Hematopoietic multipotent progenitor cell treated with erythropoietin and hydrocortisone succinate and interleukin-3 and kit ligand, for 8 days (in vitro differentiated cells): Measurements from ENCODE around the gene AMBRA1.

Source experiments
- DNase-seq: peaks from one replicate; pipeline ENCODE4 v3.0.0-alpha.2; 2015

The AMBRA1 gene

GRCh38 chr11:46461461-46461927 is 132.3 kb downstream of the AMBRA1 start:
- DNase-seq = no peak

- DNase-seq = no peak
Observed at GRCh38 chr11:46458491-46458890, 135.3 kb downstream of the AMBRA1 start.

- DNase-seq = no peak
Observed at GRCh38 chr11:46457659-46458424, 136.0 kb downstream of the AMBRA1 start.

- no peak for DNase-seq
Observed at GRCh38 chr11:46457021-46457420, 136.8 kb downstream of the AMBRA1 start.

DNA sequence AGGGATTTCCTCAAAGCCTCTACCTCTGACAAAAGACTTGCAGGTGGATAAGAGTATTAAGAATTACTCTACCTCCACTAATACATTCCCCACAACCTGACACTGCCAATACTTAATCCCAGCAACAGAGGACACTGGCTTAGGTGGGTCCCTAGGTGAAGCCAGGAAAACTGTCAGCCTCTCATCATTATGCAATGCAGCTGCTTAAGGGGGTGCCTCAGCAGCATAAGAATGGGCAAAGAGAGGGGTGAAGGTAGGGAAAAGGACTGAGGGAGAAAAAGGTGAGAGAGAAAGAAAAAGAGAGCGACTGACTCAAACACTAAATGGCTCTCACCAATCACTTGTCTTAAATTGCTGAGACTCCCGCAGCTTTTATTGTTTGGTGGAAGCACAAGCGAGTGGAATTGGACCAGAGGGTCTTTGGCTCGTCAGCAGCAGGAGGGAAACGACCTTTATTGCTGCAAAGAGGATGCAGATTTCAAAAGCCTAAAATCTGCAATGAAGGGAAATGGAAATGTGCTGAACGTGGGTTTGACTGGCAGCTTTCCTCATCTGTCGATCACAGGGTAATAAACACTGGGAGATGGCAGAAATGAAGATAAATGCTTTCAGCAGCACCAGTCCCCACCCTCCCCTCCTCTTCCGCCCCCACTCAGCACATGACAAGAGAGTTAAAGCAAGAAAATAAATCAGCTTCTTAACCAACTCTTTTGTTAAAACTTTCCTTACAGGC is 137.4 kb downstream of the AMBRA1 start:
- DNase-seq = no peak

GRCh38 chr11:46455834-46456233 is 138.0 kb downstream of the AMBRA1 start:
- no peak for DNase-seq

- no peak for DNase-seq
Observed at GRCh38 chr11:46452918-46453517, 140.8 kb downstream of the AMBRA1 start.

GRCh38 chr11:46451759-46452158 is 142.1 kb downstream of the AMBRA1 start:
- DNase-seq = peak; percentile 32

- DNase-seq = no peak
Observed at GRCh38 chr11:46450846-46451477, 142.9 kb downstream of the AMBRA1 start.

- DNase-seq = no peak
Observed at GRCh38 chr11:46447544-46447943, 146.3 kb downstream of the AMBRA1 start.

DNA sequence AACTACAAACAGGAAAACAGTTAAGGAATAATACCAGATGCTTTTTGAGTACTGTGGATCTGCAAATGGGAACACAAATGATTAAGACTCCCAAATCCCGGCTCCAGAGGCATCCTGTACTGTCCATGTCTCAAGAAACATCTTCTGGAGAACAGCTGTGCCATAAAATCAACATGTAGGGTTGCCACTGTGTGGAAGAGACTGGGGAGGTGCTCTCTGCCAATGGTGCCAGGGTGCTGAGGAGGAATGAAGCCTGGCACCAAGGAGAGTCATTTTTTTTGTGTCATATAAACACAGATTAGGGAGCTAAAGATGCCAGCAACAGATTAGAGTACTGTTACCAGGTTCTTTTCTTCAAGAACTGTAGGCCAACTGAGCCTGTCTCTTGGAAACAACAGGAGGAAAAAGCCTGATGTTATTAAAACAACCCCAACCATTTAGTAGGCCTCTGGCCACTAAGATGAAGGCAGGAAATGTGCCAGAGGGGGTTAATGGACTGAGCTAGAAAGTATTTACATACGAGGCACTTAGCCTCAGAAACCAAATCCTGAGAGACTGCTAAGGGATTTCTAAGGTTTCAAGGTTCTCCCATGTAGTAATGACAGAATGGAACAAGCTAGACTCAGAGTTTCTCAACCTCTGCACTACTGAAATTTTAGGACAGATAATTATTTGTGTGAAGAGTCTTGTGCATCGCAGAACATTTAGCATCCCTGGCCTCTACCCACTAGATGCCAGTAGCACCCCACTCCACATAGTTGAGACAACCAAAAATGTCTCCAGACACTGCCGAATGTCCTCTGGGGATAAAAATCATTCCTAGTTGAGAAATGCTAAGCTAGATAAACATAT is 147.7 kb downstream of the AMBRA1 start:
- DNase-seq = no peak

DNA sequence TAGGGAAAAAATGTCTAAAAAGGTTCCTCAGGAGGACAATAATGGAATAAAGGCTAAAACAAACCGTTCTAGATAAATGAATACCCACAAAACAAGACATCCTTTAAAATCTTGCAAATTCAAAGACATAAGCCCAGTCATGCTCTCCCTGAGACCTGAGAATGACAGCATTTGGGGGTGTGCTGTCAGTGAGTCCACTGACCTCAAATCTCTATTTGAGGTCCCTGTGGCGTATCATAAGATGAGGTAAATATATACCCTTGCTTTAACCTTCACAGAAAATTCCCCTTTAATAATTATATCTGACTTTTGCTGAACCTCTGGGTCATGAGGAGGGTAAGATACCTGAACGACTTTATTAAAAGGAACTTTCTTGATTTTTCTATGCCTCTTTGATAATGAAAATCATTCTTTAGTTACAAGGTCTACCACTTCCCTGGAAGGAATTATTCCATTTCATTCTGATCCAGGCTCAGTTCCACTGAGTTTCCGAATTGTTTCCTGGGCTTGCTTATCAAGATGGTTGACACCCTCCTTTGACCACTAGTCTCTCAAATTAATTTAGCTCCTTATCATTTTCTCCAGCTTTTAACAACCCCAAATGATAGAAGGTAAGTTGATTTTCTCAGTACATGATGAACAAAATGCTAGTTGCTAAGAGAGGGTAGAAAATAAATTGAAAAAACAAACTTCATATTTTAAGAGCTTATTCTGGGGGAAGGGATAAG is 148.5 kb downstream of the AMBRA1 start:
- DNase-seq = peak; percentile 65

- no peak for DNase-seq
Observed at GRCh38 chr11:46444305-46444704, 149.5 kb downstream of the AMBRA1 start.

- DNase-seq = no peak
Observed at GRCh38 chr11:46438211-46438610, 155.6 kb downstream of the AMBRA1 start.

- no peak for DNase-seq
Observed at GRCh38 chr11:46437122-46437689, 156.6 kb downstream of the AMBRA1 start.

DNA sequence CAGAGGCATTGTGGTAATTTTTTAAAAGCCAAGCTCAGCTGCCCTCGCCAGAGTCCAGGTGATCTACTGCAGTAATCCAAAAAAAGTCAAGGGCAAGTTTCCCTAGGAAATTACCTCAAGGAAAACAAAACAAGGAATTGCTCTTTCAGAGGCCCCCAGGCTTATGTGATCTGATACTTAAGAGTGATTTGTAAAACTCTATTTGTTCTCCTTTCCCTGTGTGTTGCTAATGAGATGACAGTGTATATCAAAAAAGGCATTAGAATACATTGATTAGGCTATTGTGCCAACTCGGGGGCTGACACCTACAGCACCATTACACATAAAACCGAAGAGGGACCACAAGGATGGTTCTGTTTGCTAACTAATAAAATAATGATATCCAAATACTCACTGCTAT is 157.7 kb downstream of the AMBRA1 start:
- no peak for DNase-seq

DNA sequence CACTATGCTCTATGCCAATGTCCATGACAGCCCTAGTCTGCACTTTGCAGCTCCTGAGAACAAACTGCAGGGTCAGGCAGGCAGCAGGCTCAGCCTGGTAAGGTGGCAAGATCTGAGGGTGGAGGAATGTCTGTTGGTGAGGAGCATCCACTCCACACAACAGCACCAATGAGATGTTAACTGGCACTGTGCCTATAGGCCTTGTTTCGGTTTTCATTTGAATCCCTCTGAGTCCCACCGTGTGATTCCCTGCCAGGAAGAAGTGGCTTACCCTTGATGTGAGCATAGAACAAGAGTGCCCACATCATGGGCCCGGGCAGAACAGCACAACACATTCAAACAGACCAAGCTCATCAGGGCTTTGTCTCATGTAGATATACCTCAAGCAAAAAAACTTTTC is 158.1 kb downstream of the AMBRA1 start:
- no peak for DNase-seq

GRCh38 chr11:46431211-46431610 is 162.6 kb downstream of the AMBRA1 start:
- no peak for DNase-seq

- no peak for DNase-seq
Observed at GRCh38 chr11:46429717-46430116, 164.1 kb downstream of the AMBRA1 start.

DNA sequence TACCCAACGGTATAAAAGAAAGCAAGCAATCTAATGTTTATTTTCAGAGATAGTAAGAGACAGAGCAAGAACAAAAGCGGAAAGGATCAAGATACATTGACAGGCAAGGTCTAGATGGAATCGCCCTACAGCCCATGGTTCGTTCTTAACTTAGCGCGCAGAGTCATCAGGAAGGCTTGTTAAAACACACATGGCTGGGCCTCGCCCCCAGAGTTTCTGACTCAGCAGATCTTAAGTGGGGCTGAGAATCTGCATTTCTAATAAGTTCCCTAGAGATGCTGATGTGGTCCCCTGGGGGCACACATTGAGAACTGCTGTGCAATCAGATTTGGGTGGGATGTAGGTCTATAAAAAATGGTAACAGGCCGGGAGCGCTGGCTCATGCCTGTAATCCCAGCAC is 166.5 kb downstream of the AMBRA1 start:
- DNase-seq = no peak

- DNase-seq = no peak
Observed at GRCh38 chr11:46426233-46426991, 167.4 kb downstream of the AMBRA1 start.
